HFF-Myc (cell line): Measurements from ENCODE around the gene XPNPEP3.
A peak's percentile ranks its signal among the peaks of the same experiment; 100 is the strongest.

Experiments used
- DNase-seq: peaks from one replicate; pipeline ENCODE4 v3.0.0-alpha.2; 2011; ENCODE audit warnings: low read depth; ENCODE audit errors: extremely low read depth
- H3K4me3 ChIP-seq: replicated peaks from 2 replicates; pipeline ENCODE4 v1.5.1; 2011; ENCODE audit warnings: low read depth, mild to moderate bottlenecking, control low read depth, low read length
- TF ChIP-seq, protein P1 (sequence below): IDR thresholded peaks from 2 replicates; pipeline ENCODE4 v1.5.1; 2012; ENCODE audit warnings: mild to moderate bottlenecking, low read depth, low read length, control low read depth; ENCODE audit errors: missing control alignments

XPNPEP3 gene

DNA sequence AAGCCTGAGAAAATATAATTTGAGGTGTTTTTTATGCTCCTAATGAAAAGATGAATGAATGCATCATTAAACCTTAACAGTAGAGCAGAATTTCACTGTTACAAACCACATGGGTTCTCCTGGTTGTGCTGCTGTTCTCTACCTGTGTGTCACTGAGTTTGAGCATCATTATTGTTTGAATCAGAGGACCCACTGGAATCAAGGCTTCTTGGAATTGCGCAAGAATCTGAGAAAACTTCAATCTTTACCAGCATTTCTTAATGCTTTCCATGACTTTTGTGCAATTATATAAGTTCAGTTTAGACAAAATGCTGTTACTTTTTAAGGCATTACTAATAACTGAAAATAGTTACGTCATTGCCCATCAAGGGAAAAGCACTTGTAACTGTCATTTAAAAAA is 75.4 kb downstream of the XPNPEP3 start:
- DNase-seq = no peak
- no peak overlapping the region for H3K4me3 ChIP-seq
- TF ChIP-seq, protein P1, sequence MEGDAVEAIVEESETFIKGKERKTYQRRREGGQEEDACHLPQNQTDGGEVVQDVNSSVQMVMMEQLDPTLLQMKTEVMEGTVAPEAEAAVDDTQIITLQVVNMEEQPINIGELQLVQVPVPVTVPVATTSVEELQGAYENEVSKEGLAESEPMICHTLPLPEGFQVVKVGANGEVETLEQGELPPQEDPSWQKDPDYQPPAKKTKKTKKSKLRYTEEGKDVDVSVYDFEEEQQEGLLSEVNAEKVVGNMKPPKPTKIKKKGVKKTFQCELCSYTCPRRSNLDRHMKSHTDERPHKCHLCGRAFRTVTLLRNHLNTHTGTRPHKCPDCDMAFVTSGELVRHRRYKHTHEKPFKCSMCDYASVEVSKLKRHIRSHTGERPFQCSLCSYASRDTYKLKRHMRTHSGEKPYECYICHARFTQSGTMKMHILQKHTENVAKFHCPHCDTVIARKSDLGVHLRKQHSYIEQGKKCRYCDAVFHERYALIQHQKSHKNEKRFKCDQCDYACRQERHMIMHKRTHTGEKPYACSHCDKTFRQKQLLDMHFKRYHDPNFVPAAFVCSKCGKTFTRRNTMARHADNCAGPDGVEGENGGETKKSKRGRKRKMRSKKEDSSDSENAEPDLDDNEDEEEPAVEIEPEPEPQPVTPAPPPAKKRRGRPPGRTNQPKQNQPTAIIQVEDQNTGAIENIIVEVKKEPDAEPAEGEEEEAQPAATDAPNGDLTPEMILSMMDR = no peak

DNA sequence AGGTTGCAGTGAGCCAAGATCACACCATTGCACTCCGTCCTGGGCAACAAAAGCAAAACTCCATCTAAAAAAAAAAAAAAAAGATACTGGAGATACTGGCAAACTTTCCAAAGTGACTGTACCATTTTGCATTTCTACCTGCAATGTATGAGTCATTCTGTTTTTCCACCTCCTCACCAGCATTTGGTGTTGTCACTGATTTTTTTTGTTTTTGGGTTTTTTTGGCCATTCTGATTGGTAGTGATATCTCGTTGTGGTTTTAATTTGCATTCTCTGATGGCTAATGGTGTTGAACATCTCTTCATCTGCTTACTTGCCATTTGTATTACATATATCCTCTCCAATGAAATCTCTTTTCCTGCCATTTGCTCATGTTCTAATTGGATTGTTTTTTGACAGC is 82.3 kb downstream of the XPNPEP3 start:
- DNase-seq = no peak
- no peak overlapping the region for H3K4me3 ChIP-seq
- TF ChIP-seq, protein P1 = no peak

DNA sequence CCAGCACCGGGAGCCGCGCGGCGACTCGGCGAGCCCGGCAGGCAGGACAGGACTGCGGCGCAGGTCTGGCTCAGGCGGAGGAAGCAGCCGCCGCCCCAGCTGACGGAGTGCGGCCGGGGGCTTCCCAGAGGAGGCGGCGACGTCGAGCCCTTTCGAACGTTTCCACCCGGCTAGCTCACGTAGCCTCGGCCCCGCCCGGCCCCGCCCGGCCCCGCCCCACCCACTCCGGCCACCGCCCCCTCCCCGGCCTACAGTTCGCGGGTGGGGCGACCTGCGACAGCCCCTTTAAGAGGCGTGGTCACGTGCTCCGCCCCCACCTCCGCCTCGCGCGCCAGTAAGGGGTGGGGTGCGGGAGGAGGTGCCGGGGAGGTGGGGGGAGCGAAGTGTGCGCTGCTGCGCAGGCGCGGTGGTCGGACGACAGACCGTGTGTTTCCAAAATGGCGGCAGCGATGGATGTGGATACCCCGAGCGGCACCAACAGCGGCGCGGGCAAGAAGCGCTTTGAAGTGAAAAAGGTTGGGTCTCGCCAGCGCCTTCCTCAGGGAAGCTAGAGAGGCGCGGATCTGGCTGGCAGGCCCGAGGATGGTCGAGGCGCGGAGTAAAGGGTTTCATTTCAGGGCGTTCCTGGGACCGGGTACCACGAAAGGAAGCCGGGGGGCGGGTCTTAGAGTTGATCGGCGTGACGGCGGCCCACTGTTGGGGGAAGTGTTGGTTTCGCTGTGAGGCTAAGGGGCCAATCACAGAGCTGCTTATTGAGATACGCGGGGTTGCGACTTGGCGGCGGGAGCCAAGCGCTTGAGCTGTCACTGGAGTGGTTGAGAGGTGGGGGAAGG is 94.2 kb downstream of the XPNPEP3 start, which contains the start of gene RBX1:
Gene RBX1, plus strand, starts transcription at position 417 of the 833 bp plus-strand sequence. Its CDS starts 21 bp downstream, at position 438.
- DNase-seq = peak; percentile 94
- peak within 1 kb of the TSS; percentile 98 for H3K4me3 ChIP-seq
- TF ChIP-seq, protein P1 = no peak

DNA sequence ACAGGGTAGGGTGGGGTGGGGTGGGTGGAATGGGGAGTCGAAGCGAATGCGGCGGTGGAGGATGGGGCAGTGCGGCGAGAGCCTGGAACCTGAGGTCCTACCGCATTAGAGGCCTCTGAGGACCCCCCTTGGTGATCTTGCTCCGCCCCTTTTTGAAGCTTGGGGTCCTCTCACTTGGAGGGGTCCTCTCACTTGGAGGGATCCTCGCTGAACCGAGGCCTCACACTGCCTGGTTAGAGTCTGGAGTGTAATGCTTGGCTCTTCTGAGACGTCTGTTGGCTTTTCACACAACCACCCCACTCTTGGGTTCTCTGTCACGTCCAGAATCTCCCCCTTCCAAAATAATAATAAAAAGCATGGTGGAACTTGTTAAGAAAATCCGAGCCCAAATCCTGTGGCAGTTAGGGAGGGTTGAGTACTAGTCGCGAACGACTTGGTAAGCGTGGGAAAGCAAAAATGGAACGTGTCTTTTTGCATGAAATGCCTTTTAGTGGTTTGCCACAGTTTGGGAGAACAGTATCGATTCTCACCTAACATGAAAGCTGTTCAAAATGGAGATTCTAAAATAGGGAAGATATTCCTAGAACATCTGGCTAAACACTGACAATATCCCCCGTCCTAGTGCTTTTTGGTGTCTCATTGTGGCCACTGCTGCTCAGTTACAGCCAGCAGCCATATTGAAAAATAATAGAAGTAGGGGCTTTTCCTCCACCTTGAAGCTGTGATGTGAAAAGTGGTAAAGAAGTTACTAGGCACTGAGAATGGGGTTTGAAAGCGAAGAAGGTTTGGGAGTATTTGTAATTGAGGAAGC is 95.1 kb downstream of the XPNPEP3 start:
- DNase-seq = no peak
- peak overlapping the region; percentile 98 for H3K4me3 ChIP-seq
- TF ChIP-seq, protein P1 = no peak

- TF ChIP-seq, protein P1 = no peak
- DNase-seq = no peak
- 0 out of 2 replicates have a peak overlapping the region, but pooled peaks have one; percentile 98 for H3K4me3 ChIP-seq
Observed at GRCh38 chr22:40953471-40953870, 96.5 kb downstream of the XPNPEP3 start.

DNA sequence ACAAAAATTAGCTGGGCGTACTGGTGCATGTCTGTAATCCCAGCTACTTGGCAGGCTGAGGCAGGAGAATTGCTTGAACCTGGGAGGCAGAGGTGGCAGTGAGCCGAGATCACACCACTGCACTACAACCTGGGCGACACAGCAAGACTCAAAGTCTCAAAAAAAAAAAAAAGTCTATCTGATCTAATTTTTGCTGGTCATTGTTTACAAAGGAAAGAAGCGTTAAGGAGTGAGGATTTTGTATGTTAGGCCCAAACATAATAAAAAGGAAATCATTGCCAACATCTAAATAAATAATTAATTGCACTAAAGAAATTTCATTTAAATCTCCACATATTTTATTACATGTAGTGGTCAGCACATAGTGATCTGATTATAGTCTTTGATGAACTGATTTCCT is 97.2 kb downstream of the XPNPEP3 start:
- TF ChIP-seq, protein P1 = no peak
- no peak overlapping the region for H3K4me3 ChIP-seq
- DNase-seq = no peak
